Neural progenitor cell (in vitro differentiated cells): ENCODE measurements around the gene BTG2. TPM values are rescaled to one million over a fixed set of nuclear protein-coding genes. Genes with fewer than 3 reads are reported as not detected.

Source experiments
- DNase-seq: peaks from one replicate; pipeline ENCODE4 v3.0.0-alpha.2; 2016; ENCODE audit warnings: low spot score
- H2AFZ ChIP-seq: fragments of 200-600 bp; sonication (generic); replicated peaks from 2 replicates; pipeline ENCODE4 v1.6.1; 2016; ENCODE audit warnings: antibody characterized with exemption
- H3F3A ChIP-seq: fragments of 200-600 bp; sonication (generic); 2 replicates; pipeline ENCODE4 v1.6.1; 2016; ENCODE audit warnings: antibody characterized with exemption, low read depth
- H3K27ac ChIP-seq: fragments of 200-600 bp; sonication (generic); 2 replicates; pipeline ENCODE4 v1.5.1; 2016; ENCODE audit warnings: mild to moderate bottlenecking
- H3K27me3 ChIP-seq: fragments of 200-600 bp; sonication (generic); 2 replicates; pipeline ENCODE4 v1.6.1; 2016; ENCODE audit warnings: mild to moderate bottlenecking, moderate library complexity
- H3K36me3 ChIP-seq: fragments of 200-600 bp; sonication (generic); 2 replicates; pipeline ENCODE4 v1.5.1; 2016
- H3K4me1 ChIP-seq: fragments of 200-600 bp; sonication (generic); 2 replicates; pipeline ENCODE4 v1.6.1; 2016; ENCODE audit warnings: mixed run types
- H3K4me2 ChIP-seq: fragments of 200-600 bp; sonication (generic); 2 replicates; pipeline ENCODE4 v1.6.1; 2016
- H3K4me3 ChIP-seq: fragments of 200-600 bp; sonication (generic); 2 replicates; pipeline ENCODE4 v1.5.1; 2016
- H3K79me2 ChIP-seq: fragments of 200-600 bp; sonication (generic); 2 replicates; pipeline ENCODE4 v1.6.1; 2016; ENCODE audit warnings: low read depth
- H3K9ac ChIP-seq: fragments of 200-600 bp; sonication (generic); 2 replicates; pipeline ENCODE4 v1.6.1; 2016
- H3K9me3 ChIP-seq: fragments of 200-600 bp; sonication (generic); 2 replicates; pipeline ENCODE4 v1.5.1; 2016; ENCODE audit warnings: low read depth
- H4K20me1 ChIP-seq: fragments of 200-600 bp; sonication (generic); 2 replicates; pipeline ENCODE4 v1.6.1; 2016; ENCODE audit warnings: low read depth
- H3K27ac Mint-ChIP-seq: 3 replicates; pipeline ENCODE4 v1.8.0; 2021; ENCODE audit warnings: mixed read lengths
- H3K27me3 Mint-ChIP-seq: 2 replicates; pipeline ENCODE4 v1.8.0; 2022; ENCODE audit warnings: low read depth, mild to moderate bottlenecking, inconsistent platforms, moderate library complexity, mixed read lengths; ENCODE audit not compliant: insufficient read depth
- H3K36me3 Mint-ChIP-seq: 3 replicates; pipeline ENCODE4 v1.8.0; 2021; ENCODE audit warnings: mixed read lengths
- H3K4me1 Mint-ChIP-seq: 3 replicates; pipeline ENCODE4 v1.8.0; 2021; ENCODE audit warnings: mixed read lengths
- H3K4me3 Mint-ChIP-seq: 3 replicates; pipeline ENCODE4 v1.8.0; 2021; ENCODE audit warnings: mild to moderate bottlenecking, moderate library complexity, mixed read lengths
- H3K9me3 Mint-ChIP-seq: 3 replicates; pipeline ENCODE4 v1.8.0; 2020; ENCODE audit warnings: mixed read lengths
- EZH2 ChIP-seq: fragments of 200-600 bp; sonication (generic); IDR thresholded peaks from 2 replicates; pipeline ENCODE4 v1.6.1; 2017; ENCODE audit warnings: antibody characterized with exemption, mild to moderate bottlenecking, moderate library complexity
- EZH2phosphoT487 ChIP-seq: fragments of 200-600 bp; sonication (generic); IDR thresholded peaks from 2 replicates; pipeline ENCODE4 v1.6.1; 2017; ENCODE audit warnings: antibody characterized with exemption
- total RNA-seq: library from RNA; depleted of rRNA; stranded (reverse); fragments of >200 nt; gene quantifications from 2 replicates; pipeline ENCODE4 v1.2.3, GENCODE V29; 2015; ENCODE audit warnings: low replicate concordance
- TF ChIP-seq, protein P1 (sequence below): fragments of 200-600 bp; sonication (generic); IDR thresholded peaks from 2 replicates; pipeline ENCODE4 v1.5.1; 2017; ENCODE audit warnings: antibody characterized with exemption, mild to moderate bottlenecking

BTG2 gene
- total RNA-seq, 1 donor from 2014 or later = 26.5 TPM

- Histone ChIP-seq H2AFZ (peak overlapping the region; percentile 9), H3K4me2 (peak overlapping the region; percentile 67), H3K9me3 (no peaks in the 10 kb centered on the region), H3K79me2 (no peaks in the 10 kb centered on the region), H3K27ac (no peak overlapping the region), H3K36me3 (no peaks in the 10 kb centered on the region), H3K4me3 (peak overlapping the region; percentile 23), H3K9ac (no peak overlapping the region), H3F3A (peaks cover 32% of the 10 kb centered on the region), H3K27me3 (peaks cover 18% of the 10 kb centered on the region), H3K4me1 (peaks cover 47% of the 10 kb centered on the region), H4K20me1 (no peaks in the 10 kb centered on the region)
- peaks cover 66% of the 10 kb centered on the region for H3K4me1 Mint-ChIP-seq
- peak overlapping the region; percentile 63 for H3K4me3 Mint-ChIP-seq
- peak; percentile 94 for DNase-seq
- peaks cover 12% of the 10 kb centered on the region for H3K27me3 Mint-ChIP-seq
- peak overlapping the region; percentile 96 for H3K27ac Mint-ChIP-seq
- H3K9me3 Mint-ChIP-seq = no peaks in the 10 kb centered on the region
- TF ChIP-seq EZH2 (no peak), EZH2phosphoT487 (no peak)
- TF ChIP-seq, protein P1, sequence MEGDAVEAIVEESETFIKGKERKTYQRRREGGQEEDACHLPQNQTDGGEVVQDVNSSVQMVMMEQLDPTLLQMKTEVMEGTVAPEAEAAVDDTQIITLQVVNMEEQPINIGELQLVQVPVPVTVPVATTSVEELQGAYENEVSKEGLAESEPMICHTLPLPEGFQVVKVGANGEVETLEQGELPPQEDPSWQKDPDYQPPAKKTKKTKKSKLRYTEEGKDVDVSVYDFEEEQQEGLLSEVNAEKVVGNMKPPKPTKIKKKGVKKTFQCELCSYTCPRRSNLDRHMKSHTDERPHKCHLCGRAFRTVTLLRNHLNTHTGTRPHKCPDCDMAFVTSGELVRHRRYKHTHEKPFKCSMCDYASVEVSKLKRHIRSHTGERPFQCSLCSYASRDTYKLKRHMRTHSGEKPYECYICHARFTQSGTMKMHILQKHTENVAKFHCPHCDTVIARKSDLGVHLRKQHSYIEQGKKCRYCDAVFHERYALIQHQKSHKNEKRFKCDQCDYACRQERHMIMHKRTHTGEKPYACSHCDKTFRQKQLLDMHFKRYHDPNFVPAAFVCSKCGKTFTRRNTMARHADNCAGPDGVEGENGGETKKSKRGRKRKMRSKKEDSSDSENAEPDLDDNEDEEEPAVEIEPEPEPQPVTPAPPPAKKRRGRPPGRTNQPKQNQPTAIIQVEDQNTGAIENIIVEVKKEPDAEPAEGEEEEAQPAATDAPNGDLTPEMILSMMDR = no peak
- no peaks in the 10 kb centered on the region for H3K36me3 Mint-ChIP-seq
Measured at GRCh38 chr1:203290261-203291089, 14.8 kb upstream of the BTG2 start.

DNA sequence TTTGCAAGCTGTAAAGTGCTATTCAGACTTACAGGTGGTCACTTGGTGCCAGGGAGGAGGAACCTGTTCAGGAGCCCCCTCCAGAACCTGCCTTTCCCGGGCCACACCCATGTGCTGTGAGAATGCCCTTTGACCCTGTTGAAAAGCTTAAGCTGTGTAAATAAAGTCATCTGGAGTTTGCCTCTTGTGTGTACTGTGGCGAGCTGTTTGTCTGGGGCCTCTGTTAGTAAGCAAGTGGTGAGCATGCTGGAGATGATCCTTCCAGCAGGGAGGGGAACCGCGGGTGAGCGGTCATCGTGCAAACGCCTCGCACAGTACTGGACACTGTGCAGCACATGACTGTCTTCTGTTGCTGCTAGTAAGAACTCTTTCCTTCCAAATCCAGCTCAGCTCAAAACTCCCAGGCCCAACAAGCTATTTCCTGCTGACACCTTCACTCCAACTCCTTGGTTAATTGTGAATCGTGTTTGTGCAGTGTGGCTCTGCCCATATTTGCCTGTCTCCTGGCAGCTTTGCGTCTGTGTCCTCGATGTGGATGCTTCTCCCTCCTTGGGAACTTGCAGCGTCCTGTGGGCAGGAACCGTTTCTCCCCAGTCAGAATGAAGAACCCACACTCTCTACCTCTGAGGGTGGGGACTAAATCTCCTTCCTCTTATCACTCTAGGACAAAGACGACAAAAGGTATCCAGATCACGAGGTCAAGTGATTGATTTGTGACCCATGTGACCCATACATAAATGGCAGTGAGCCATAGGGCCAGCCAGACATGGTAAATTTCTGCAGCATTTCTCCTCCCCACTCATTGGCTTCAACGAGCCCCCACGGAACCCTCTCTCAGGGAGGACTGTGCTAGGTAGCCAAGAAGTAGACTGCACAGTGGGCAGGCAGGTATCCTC lies 13.9 kb upstream of the BTG2 start:
- Mint-ChIP-seq H3K36me3 (no peaks in the 10 kb centered on the region), H3K4me1 (peaks cover 60% of the 10 kb centered on the region), H3K27ac (peak overlapping the region; percentile 93), H3K9me3 (no peaks in the 10 kb centered on the region), H3K4me3 (peak overlapping the region; percentile 55), H3K27me3 (peaks cover 12% of the 10 kb centered on the region)
- Histone ChIP-seq H3K36me3 (no peaks in the 10 kb centered on the region), H3K9me3 (no peaks in the 10 kb centered on the region), H3K4me2 (peak overlapping the region; percentile 67), H4K20me1 (no peaks in the 10 kb centered on the region), H3K27ac (no peak overlapping the region), H3K4me3 (no peak overlapping the region), H3K4me1 (peaks cover 43% of the 10 kb centered on the region), H3F3A (peaks cover 26% of the 10 kb centered on the region), H3K79me2 (no peaks in the 10 kb centered on the region), H3K9ac (no peak overlapping the region), H2AFZ (no peak overlapping the region), H3K27me3 (peaks cover 18% of the 10 kb centered on the region)
- TF ChIP-seq EZH2phosphoT487 (no peak), EZH2 (no peak)
- TF ChIP-seq, protein P1 = no peak
- DNase-seq = no peak

GRCh38 chr1:203295796-203296195 lies 9.5 kb upstream of the BTG2 start:
- Histone ChIP-seq H3K4me3 (no peak overlapping the region), H3K27ac (no peak overlapping the region), H3F3A (peaks cover 7% of the 10 kb centered on the region), H2AFZ (no peak overlapping the region), H3K79me2 (no peaks in the 10 kb centered on the region), H3K4me2 (no peak overlapping the region), H3K9ac (no peak overlapping the region), H4K20me1 (no peaks in the 10 kb centered on the region), H3K9me3 (no peaks in the 10 kb centered on the region), H3K27me3 (peaks cover 46% of the 10 kb centered on the region), H3K4me1 (peaks cover 11% of the 10 kb centered on the region), H3K36me3 (no peaks in the 10 kb centered on the region)
- H3K9me3 Mint-ChIP-seq = no peaks in the 10 kb centered on the region
- DNase-seq = no peak
- H3K4me3 Mint-ChIP-seq = no peak overlapping the region
- H3K27ac Mint-ChIP-seq = no peak overlapping the region
- H3K27me3 Mint-ChIP-seq = peaks cover 14% of the 10 kb centered on the region
- H3K36me3 Mint-ChIP-seq = no peaks in the 10 kb centered on the region
- TF ChIP-seq EZH2phosphoT487 (no peak), EZH2 (no peak)
- TF ChIP-seq, protein P1 = no peak
- peaks cover 26% of the 10 kb centered on the region for H3K4me1 Mint-ChIP-seq
